Measurements from ENCODE around the gene GALNT13. TPM values are rescaled to one million over a fixed set of nuclear protein-coding genes. Genes with fewer than 3 reads are reported as not detected.

The GALNT13 gene
- total and polyA plus RNA-seq, 2 of the 13 experiments (the other 11 are each of a cell fraction or from before 2014, with no cell fraction given), result 1.3 to 5.0 TPM

DNA sequence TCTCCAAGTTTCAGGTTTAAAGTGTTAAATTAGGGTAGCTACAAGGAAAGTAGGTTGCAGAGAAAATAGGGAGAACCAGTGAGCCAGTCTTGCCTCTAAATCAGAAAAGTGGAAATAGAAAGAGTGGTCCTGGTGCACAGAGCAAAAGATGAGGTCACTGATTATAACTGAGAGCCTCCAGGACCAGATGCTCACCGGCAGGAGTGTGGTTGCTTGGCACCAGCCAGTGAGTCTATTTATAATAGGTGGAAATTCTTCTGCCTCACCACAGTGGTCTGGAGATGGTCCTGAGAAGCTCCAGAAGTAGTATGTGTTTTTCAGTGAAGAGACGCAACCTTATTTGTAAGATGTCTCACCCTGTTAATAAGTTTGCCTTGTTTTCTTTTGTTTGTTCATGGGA lies 452.9 kb downstream of the GALNT13 start:
- intact Hi-C loops (cut with micrococcal nuclease; ENCODE audit: unreplicated experiment) (no loop called here), in situ Hi-C loops (cut with HindIII; ENCODE audit: extremely low pct_ligation_motif_present, low pct_unique_long_range_greater_than_20kb) (no loop called here)
- no peak overlapping the region for H3K4me2 ChIP-seq (ENCODE audit: low read depth, low read length)
- H3K79me2 ChIP-seq (ENCODE audit: insufficient read depth, low read length), result no peaks in the 10 kb centered on the region
- no TSS peak for BruUV-seq (replicated peaks)
- no peaks in the 10 kb centered on the region for H3K36me3 ChIP-seq (replicated peaks in 1 of 2; ENCODE audit: control insufficient read depth in 1 of 2, insufficient read depth in 2 of 2, low read length in 2 of 2)
- H3K27ac ChIP-seq (ENCODE audit: extremely low read length, insufficient read depth, low read length), result no peak overlapping the region
- no peak overlapping the region for H3K9ac ChIP-seq (ENCODE audit: insufficient read depth, low read depth, low read length)
- H3K9me3 ChIP-seq (ENCODE audit: low read length), result no peaks in the 10 kb centered on the region
- ChIA-PET CTCF (ENCODE audit: low intra/inter-chr PET ratio, low total read pairs) (no interaction called here), POLR2A (no interaction called here)
- H2AFZ ChIP-seq (ENCODE audit: low read length), result no peak overlapping the region
- no peaks in the 10 kb centered on the region for H3K4me1 ChIP-seq (ENCODE audit: insufficient read depth, low read length)
- ATAC-seq, result no peak
- FAIRE-seq, result no peak
- H3K27me3 ChIP-seq (ENCODE audit: control insufficient read depth in 1 of 2, insufficient read depth in 2 of 2, low read length in 2 of 2), result no peaks in the 10 kb centered on the region
- TF ChIP-seq TCF7 (IDR thresholded peaks at IDR 0.05; ENCODE audit: low read depth), result no peak
- no peak overlapping the region for H3K4me3 ChIP-seq (replicated peaks in 1 of 3; ENCODE audit: insufficient read depth in 1 of 3, low read depth in 2 of 3, low read length in 3 of 3)
- no peaks in the 10 kb centered on the region for H4K20me1 ChIP-seq (ENCODE audit: insufficient read depth, low read length)
- DNase-seq (ENCODE audit: low spot score), result no peak
- 30% methylated on average over 2 of the region's 2 CpGs for WGBS (ENCODE audit: low lambda C conversion rate)

DNA sequence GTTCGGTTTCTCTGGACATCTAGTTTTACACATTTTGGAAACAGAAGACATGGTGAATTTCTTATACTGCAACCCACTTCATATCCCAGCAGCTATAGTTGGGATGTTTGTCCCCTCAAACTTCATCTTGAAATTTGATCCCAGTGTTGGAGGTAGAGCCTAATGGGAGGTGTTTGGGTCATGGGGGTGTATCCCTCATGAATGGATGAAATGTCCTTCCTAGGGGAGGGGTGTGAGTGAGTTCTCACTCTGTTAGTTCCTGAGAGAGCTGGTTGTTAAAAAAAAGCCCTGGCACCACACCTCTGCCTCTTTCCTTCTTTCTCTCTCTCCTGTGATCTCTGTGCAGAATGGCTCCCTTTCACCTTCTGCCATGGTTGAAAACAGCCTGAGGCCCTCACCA lies 457.8 kb downstream of the GALNT13 start:
- H3K4me3 ChIP-seq (replicated peaks in 1 of 3; ENCODE audit: insufficient read depth in 1 of 3, low read depth in 2 of 3, low read length in 3 of 3), result no peak overlapping the region
- H3K4me1 ChIP-seq (ENCODE audit: insufficient read depth, low read length), result no peaks in the 10 kb centered on the region
- no peak overlapping the region for H3K9ac ChIP-seq (ENCODE audit: insufficient read depth, low read depth, low read length)
- H3K4me2 ChIP-seq (ENCODE audit: low read depth, low read length), result no peak overlapping the region
- H3K79me2 ChIP-seq (ENCODE audit: insufficient read depth, low read length), result no peaks in the 10 kb centered on the region
- in situ Hi-C loops (cut with HindIII; ENCODE audit: extremely low pct_ligation_motif_present, low pct_unique_long_range_greater_than_20kb) (no loop called here), intact Hi-C loops (cut with micrococcal nuclease; ENCODE audit: unreplicated experiment) (no loop called here)
- H2AFZ ChIP-seq (ENCODE audit: low read length), result no peak overlapping the region
- no TSS peak for BruUV-seq (replicated peaks)
- H3K27ac ChIP-seq (ENCODE audit: extremely low read length, insufficient read depth, low read length), result no peak overlapping the region
- ATAC-seq (no peak), FAIRE-seq (no peak), DNase-seq (ENCODE audit: low spot score) (no peak)
- no peaks in the 10 kb centered on the region for H4K20me1 ChIP-seq (ENCODE audit: insufficient read depth, low read length)
- H3K9me3 ChIP-seq (ENCODE audit: low read length), result no peaks in the 10 kb centered on the region
- H3K36me3 ChIP-seq (replicated peaks in 1 of 2; ENCODE audit: control insufficient read depth in 1 of 2, insufficient read depth in 2 of 2, low read length in 2 of 2), result no peaks in the 10 kb centered on the region
- ChIA-PET POLR2A (no interaction called here), CTCF (ENCODE audit: low intra/inter-chr PET ratio, low total read pairs) (no interaction called here)
- WGBS (ENCODE audit: low lambda C conversion rate), result 4% methylated on average over 1 of the region's 1 CpG
- H3K27me3 ChIP-seq (ENCODE audit: control insufficient read depth in 1 of 2, insufficient read depth in 2 of 2, low read length in 2 of 2), result no peaks in the 10 kb centered on the region
- TF ChIP-seq LCORL (IDR thresholded peaks at IDR 0.05) (no peak), LCORL (CRISPR knock-in tag; IDR thresholded peaks at IDR 0.05) (no peak), BRD4 (CRISPR knock-in tag; IDR thresholded peaks at IDR 0.05) (no peak), ZSCAN31 (CRISPR knock-in tag; IDR thresholded peaks at IDR 0.05; ENCODE audit: low read depth) (no peak), NRL (CRISPR knock-in tag; IDR thresholded peaks at IDR 0.05; ENCODE audit: borderline replicate concordance) (no peak), KLF15 (CRISPR knock-in tag; IDR thresholded peaks at IDR 0.05; ENCODE audit: borderline replicate concordance) (no peak), AHR (CRISPR knock-in tag; IDR thresholded peaks at IDR 0.05) (no peak), NCOA5 (CRISPR knock-in tag; IDR thresholded peaks at IDR 0.05) (no peak), TAF15 (IDR thresholded peaks at IDR 0.05; ENCODE audit: low read depth, low read length, poor library complexity, severe bottlenecking) (no peak), IRX3 (CRISPR knock-in tag; IDR thresholded peaks at IDR 0.05; ENCODE audit: borderline replicate concordance, low read depth) (no peak), KDM5A (IDR thresholded peaks at IDR 0.05; ENCODE audit: borderline replicate concordance, low read length) (no peak)
- TF ChIP-seq, protein P1, sequence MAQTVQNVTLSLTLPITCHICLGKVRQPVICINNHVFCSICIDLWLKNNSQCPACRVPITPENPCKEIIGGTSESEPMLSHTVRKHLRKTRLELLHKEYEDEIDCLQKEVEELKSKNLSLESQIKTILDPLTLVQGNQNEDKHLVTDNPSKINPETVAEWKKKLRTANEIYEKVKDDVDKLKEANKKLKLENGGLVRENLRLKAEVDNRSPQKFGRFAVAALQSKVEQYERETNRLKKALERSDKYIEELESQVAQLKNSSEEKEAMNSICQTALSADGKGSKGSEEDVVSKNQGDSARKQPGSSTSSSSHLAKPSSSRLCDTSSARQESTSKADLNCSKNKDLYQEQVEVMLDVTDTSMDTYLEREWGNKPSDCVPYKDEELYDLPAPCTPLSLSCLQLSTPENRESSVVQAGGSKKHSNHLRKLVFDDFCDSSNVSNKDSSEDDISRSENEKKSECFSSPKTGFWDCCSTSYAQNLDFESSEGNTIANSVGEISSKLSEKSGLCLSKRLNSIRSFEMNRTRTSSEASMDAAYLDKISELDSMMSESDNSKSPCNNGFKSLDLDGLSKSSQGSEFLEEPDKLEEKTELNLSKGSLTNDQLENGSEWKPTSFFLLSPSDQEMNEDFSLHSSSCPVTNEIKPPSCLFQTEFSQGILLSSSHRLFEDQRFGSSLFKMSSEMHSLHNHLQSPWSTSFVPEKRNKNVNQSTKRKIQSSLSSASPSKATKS (CRISPR knock-in tag; IDR thresholded peaks at IDR 0.05), result no peak
